ENCODE results near the gene COL25A1.

DNA sequence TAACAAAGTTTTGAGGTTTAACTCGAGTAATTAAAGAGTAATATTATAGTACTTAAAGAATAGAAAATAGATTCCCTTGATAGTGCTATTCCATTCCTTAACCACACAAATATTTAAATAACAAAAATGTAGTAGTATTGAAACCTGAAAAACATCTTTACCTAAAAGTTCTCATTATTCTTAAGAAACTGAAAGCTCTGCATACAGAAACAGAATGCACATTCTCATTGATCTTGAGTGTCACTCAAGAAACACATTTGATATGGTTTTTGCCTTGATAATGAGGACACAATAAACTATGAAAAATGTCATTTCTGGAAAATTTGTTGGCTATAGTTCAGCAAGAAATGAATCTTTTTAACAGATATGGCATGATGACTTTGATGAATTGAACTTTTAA, 268.5 kb downstream of the COL25A1 start:
- TF ChIP-seq POLR2AphosphoS5 (IDR thresholded peaks at IDR 0.05; ENCODE audit: low read depth, low read length) = no peak
- TF ChIP-seq, protein P1, sequence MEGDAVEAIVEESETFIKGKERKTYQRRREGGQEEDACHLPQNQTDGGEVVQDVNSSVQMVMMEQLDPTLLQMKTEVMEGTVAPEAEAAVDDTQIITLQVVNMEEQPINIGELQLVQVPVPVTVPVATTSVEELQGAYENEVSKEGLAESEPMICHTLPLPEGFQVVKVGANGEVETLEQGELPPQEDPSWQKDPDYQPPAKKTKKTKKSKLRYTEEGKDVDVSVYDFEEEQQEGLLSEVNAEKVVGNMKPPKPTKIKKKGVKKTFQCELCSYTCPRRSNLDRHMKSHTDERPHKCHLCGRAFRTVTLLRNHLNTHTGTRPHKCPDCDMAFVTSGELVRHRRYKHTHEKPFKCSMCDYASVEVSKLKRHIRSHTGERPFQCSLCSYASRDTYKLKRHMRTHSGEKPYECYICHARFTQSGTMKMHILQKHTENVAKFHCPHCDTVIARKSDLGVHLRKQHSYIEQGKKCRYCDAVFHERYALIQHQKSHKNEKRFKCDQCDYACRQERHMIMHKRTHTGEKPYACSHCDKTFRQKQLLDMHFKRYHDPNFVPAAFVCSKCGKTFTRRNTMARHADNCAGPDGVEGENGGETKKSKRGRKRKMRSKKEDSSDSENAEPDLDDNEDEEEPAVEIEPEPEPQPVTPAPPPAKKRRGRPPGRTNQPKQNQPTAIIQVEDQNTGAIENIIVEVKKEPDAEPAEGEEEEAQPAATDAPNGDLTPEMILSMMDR (IDR thresholded peaks at IDR 0.05 in 2 of 3, conservative IDR thresholded peaks at IDR 0.05 in 1 of 3; ENCODE audit: borderline replicate concordance in 1 of 3, insufficient read depth in 1 of 3, low read depth in 2 of 3, low read length in 2 of 3) = no peak
